H9 (cell line): ENCODE measurements around the gene OGFRL1. TPM values are rescaled to one million over a fixed set of nuclear protein-coding genes. Genes with fewer than 3 reads are reported as not detected.

Source experiments
- DNase-seq: peaks from one replicate; pipeline ENCODE4 v3.0.0-alpha.2; 2017
- H2AFZ ChIP-seq: one replicate; pipeline ENCODE4 v1.6.1; 2013; ENCODE audit warnings: mild to moderate bottlenecking, low read length, control low read depth, moderate library complexity
- H2AK5ac ChIP-seq: 2 replicates; pipeline ENCODE4 v1.6.1; 2013; ENCODE audit warnings: low read length, control low read depth, mixed read lengths; ENCODE audit not compliant: insufficient read length
- H2BK120ac ChIP-seq: one replicate; pipeline ENCODE4 v1.6.1; 2013; ENCODE audit warnings: low read depth, mild to moderate bottlenecking, low read length, control low read depth, inconsistent platforms; ENCODE audit not compliant: poor library complexity, severe bottlenecking
- H2BK12ac ChIP-seq: 2 replicates; pipeline ENCODE4 v1.6.1; 2013; ENCODE audit warnings: low read length, control low read depth, mixed read lengths, low read depth; ENCODE audit not compliant: insufficient read length
- H2BK15ac ChIP-seq: 2 replicates; pipeline ENCODE4 v1.6.1; 2013; ENCODE audit warnings: low read depth, low read length, control low read depth
- H2BK20ac ChIP-seq: one replicate; pipeline ENCODE4 v1.6.1; 2013; ENCODE audit warnings: low read depth, mild to moderate bottlenecking, low read length, control low read depth, inconsistent platforms; ENCODE audit not compliant: poor library complexity, severe bottlenecking
- H2BK5ac ChIP-seq: 2 replicates; pipeline ENCODE4 v1.6.1; 2013; ENCODE audit warnings: low read length, control low read depth, mixed read lengths; ENCODE audit not compliant: insufficient read length
- H3K14ac ChIP-seq: 2 replicates; pipeline ENCODE4 v1.6.1; 2013; ENCODE audit warnings: low read length, control low read depth; ENCODE audit not compliant: insufficient read depth
- H3K18ac ChIP-seq: 2 replicates; pipeline ENCODE4 v1.6.1; 2013; ENCODE audit warnings: low read depth, mild to moderate bottlenecking, mixed read lengths, low read length, control low read depth; ENCODE audit not compliant: insufficient read length
- H3K23ac ChIP-seq: 2 replicates; pipeline ENCODE4 v1.6.1; 2013; ENCODE audit warnings: low read length, control low read depth, mixed read lengths, low read depth; ENCODE audit not compliant: insufficient read length
- H3K23me2 ChIP-seq: 2 replicates; pipeline ENCODE4 v1.6.1; 2013; ENCODE audit warnings: low read depth, mild to moderate bottlenecking, mixed read lengths, low read length, control low read depth; ENCODE audit not compliant: insufficient read length, poor library complexity, severe bottlenecking
- H3K27ac ChIP-seq: 2 replicates; pipeline ENCODE4 v1.5.1; 2013; ENCODE audit warnings: low read length, control low read depth, mixed read lengths, low read depth; ENCODE audit not compliant: insufficient read length
- H3K27me3 ChIP-seq: 2 replicates; pipeline ENCODE4 v1.6.1; 2013; ENCODE audit warnings: low read length, control low read depth, inconsistent platforms; ENCODE audit not compliant: insufficient read depth
- H3K4ac ChIP-seq: 2 replicates; pipeline ENCODE4 v1.6.1; 2013; ENCODE audit warnings: low read depth, mild to moderate bottlenecking, control low read depth, inconsistent platforms, low read length, moderate library complexity
- H3K4me1 ChIP-seq: 2 replicates; pipeline ENCODE4 v1.6.1; 2013; ENCODE audit warnings: low read length, control low read depth, inconsistent platforms; ENCODE audit not compliant: insufficient read depth
- H3K4me2 ChIP-seq: 2 replicates; pipeline ENCODE4 v1.6.1; 2013; ENCODE audit warnings: low read length, control low read depth, mixed read lengths; ENCODE audit not compliant: insufficient read length, insufficient read depth
- H3K56ac ChIP-seq: 2 replicates; pipeline ENCODE4 v1.6.1; 2013; ENCODE audit warnings: low read depth, mild to moderate bottlenecking, mixed read lengths, low read length, control low read depth; ENCODE audit not compliant: insufficient read length
- H3K79me1 ChIP-seq: 2 replicates; pipeline ENCODE4 v1.6.1; 2013; ENCODE audit warnings: low read depth, mild to moderate bottlenecking, moderate library complexity, low read length, control low read depth, inconsistent platforms; ENCODE audit not compliant: insufficient read depth, poor library complexity, severe bottlenecking
- H3K79me2 ChIP-seq: 2 replicates; pipeline ENCODE4 v1.6.1; 2013; ENCODE audit warnings: low read length, control low read depth, inconsistent platforms; ENCODE audit not compliant: insufficient read depth
- H3K9ac ChIP-seq: 2 replicates; pipeline ENCODE4 v1.6.1; 2013; ENCODE audit warnings: low read length, control low read depth, mixed read lengths; ENCODE audit not compliant: insufficient read length; ENCODE audit errors: extremely low read depth
- H3K9me3 ChIP-seq: one replicate; pipeline ENCODE4 v1.6.1; 2013; ENCODE audit warnings: low read depth, low read length, inconsistent platforms; ENCODE audit not compliant: control insufficient read depth
- H3T11ph ChIP-seq: one replicate; pipeline ENCODE4 v1.6.1; 2013; ENCODE audit warnings: mild to moderate bottlenecking, low read length, control low read depth, inconsistent platforms
- H4K20me1 ChIP-seq: one replicate; pipeline ENCODE4 v1.6.1; 2013; ENCODE audit not compliant: control insufficient read depth, insufficient read length, insufficient read depth
- H4K5ac ChIP-seq: 2 replicates; pipeline ENCODE4 v1.6.1; 2013; ENCODE audit warnings: low read depth, mild to moderate bottlenecking, mixed read lengths, low read length, control low read depth; ENCODE audit not compliant: insufficient read length
- H4K8ac ChIP-seq: replicated peaks from 2 replicates; pipeline ENCODE4 v1.6.1; 2013; ENCODE audit warnings: low read length, control low read depth, mixed read lengths, low read depth; ENCODE audit not compliant: insufficient read length
- H4K91ac ChIP-seq: 2 replicates; pipeline ENCODE4 v1.6.1; 2013; ENCODE audit warnings: low read depth, mild to moderate bottlenecking, moderate library complexity, mixed read lengths, low read length, control low read depth; ENCODE audit not compliant: insufficient read length
- H3K27ac Mint-ChIP-seq, 3 experiments: 2 replicates in 2 of 3; 3 replicates in 1 of 3; pipeline ENCODE4 v1.8.0; 2020 to 2021; ENCODE audit warnings: mixed read lengths in 3 of 3, mild to moderate bottlenecking in 1 of 3, moderate library complexity in 1 of 3
- H3K27me3 Mint-ChIP-seq: 2 replicates; pipeline ENCODE4 v1.8.0; 2021; ENCODE audit warnings: low read depth, mild to moderate bottlenecking, moderate library complexity, mixed read lengths
- H3K36me3 Mint-ChIP-seq, 3 experiments: 2 replicates in 2 of 3; 3 replicates in 1 of 3; pipeline ENCODE4 v1.8.0; 2020 to 2021; ENCODE audit warnings: low read depth in 3 of 3, mixed read lengths in 3 of 3; ENCODE audit not compliant: insufficient read depth in 1 of 3
- H3K4me1 Mint-ChIP-seq, 2 experiments: 2 replicates each; pipeline ENCODE4 v1.8.0; 2020; ENCODE audit warnings: mixed read lengths in 2 of 2
- H3K4me3 Mint-ChIP-seq, 2 experiments: 2 replicates in 1 of 2; 3 replicates in 1 of 2; pipeline ENCODE4 v1.8.0; 2020 to 2021; ENCODE audit warnings: mild to moderate bottlenecking in 2 of 2, mixed read lengths in 2 of 2, moderate library complexity in 1 of 2
- H3K9me3 Mint-ChIP-seq, 2 experiments: 2 replicates in 1 of 2; 3 replicates in 1 of 2; pipeline ENCODE4 v1.8.0; 2020; ENCODE audit warnings: mild to moderate bottlenecking in 2 of 2, mixed read lengths in 2 of 2, moderate library complexity in 1 of 2
- CTCF ChIP-seq: fragments of 200-600 bp; sonication (generic); conservative IDR thresholded peaks from 3 replicates; pipeline ENCODE4 v1.8.0; 2021; ENCODE audit warnings: antibody characterized with exemption, mild to moderate bottlenecking
- WGBS: extraction: QIAGEN DNeasy Blood & Tissue Kit; methylation state at CpG from one replicate; pipeline ENCODE4 v1.1.7; 2013; ENCODE audit warnings: missing lambda C conversion rate, low lambda C conversion rate, mixed read lengths; ENCODE audit not compliant: insufficient read length; ENCODE audit errors: extremely low coverage; 5-methylcytosine and 5-hydroxymethylcytosine counted together
- total RNA-seq: library from RNA; stranded (reverse); gene quantifications from 2 replicates; pipeline ENCODE4 v1.2.1, GENCODE V29; 2021

The OGFRL1 gene
- total RNA-seq, 1 experiment from 2014 or later: 2.8 TPM

DNA sequence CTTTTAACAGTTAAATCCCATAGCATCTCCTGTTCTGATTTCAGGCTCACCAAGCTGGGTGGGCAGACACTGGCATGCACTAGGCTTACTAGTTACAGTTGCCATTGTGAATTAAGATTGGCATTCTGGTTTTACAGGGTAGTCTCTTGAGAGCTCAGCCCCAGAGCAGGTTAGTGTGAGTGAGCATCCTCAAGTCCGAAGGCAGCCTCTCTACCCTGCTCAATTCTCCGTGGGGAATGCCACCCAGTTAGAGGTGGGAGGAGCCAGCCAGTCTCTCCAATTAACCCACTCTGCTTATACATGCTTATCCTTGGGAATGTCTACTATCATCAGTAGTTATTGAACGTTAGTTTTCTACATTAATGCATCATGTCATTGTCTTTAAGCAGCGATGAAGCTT, 8.9 kb upstream of the OGFRL1 start:
- H3K9me3 ChIP-seq: no peaks in the 10 kb centered on the region
- no peaks in the 10 kb centered on the region for H3K27me3 ChIP-seq
- no peak overlapping the region for H3K4me2 ChIP-seq
- no peak overlapping the region for H3K18ac ChIP-seq
- Mint-ChIP-seq H3K36me3 (0 out of 7 replicates have a peak, but pooled peaks cover 0 to 2% (median 0%) of the 10 kb centered on the region in 3 experiments), H3K4me3 (no peak overlapping the region), H3K4me1 (peaks cover 10 to 13% of the 10 kb centered on the region in 2 experiments; a peak in 3 of 4 replicates), H3K27me3 (no peaks in the 10 kb centered on the region), H3K9me3 (peaks cover 2 to 5% of the 10 kb centered on the region in 2 experiments; a peak in 4 of 5 replicates), H3K27ac (no peak overlapping the region)
- no peak overlapping the region for H3K14ac ChIP-seq
- no peak overlapping the region for H2BK15ac ChIP-seq
- H3K27ac ChIP-seq: no peak overlapping the region
- H4K20me1 ChIP-seq: no peaks in the 10 kb centered on the region
- no peak overlapping the region for H3K23ac ChIP-seq
- H2AK5ac ChIP-seq: no peak overlapping the region
- no peaks in the 10 kb centered on the region for H3K79me1 ChIP-seq
- no peaks in the 10 kb centered on the region for H3K4me1 ChIP-seq
- no peak for TF ChIP-seq CTCF
- H3K79me2 ChIP-seq: no peaks in the 10 kb centered on the region
- no peak overlapping the region for H4K5ac ChIP-seq
- no peak overlapping the region for H4K91ac ChIP-seq
- H3K4ac ChIP-seq: no peak overlapping the region
- no peak overlapping the region for H2BK12ac ChIP-seq
- no peak overlapping the region for H3K9ac ChIP-seq
- H3K23me2 ChIP-seq: no peaks in the 10 kb centered on the region
- no peak overlapping the region for H4K8ac ChIP-seq
- no peak overlapping the region for H3T11ph ChIP-seq
- no peak overlapping the region for H2BK5ac ChIP-seq
- no peak for DNase-seq
- no peak overlapping the region for H3K56ac ChIP-seq
- no peak overlapping the region for H2BK120ac ChIP-seq
- WGBS: no CpG with 5 or more reads among the region's 4 CpGs
- no peak overlapping the region for H2BK20ac ChIP-seq
- no peak overlapping the region for H2AFZ ChIP-seq
